Retinal pigment epithelial cell (primary cell): ENCODE data around the gene RYR2.

Experiments
- DNase-seq: peaks from one replicate; pipeline ENCODE4 v3.0.0-alpha.2; 2010; ENCODE audit warnings: low read depth
- H3K4me3 ChIP-seq: 2 replicates; pipeline ENCODE4 v1.5.1; 2011; ENCODE audit warnings: mild to moderate bottlenecking, low read length, control low read depth, moderate library complexity
- TF ChIP-seq, protein P1 (sequence below): conservative IDR thresholded peaks from 2 replicates; pipeline ENCODE4 v1.5.1; 2011; ENCODE audit warnings: low read depth, low read length, control low read depth, inconsistent platforms

RYR2 gene

DNA sequence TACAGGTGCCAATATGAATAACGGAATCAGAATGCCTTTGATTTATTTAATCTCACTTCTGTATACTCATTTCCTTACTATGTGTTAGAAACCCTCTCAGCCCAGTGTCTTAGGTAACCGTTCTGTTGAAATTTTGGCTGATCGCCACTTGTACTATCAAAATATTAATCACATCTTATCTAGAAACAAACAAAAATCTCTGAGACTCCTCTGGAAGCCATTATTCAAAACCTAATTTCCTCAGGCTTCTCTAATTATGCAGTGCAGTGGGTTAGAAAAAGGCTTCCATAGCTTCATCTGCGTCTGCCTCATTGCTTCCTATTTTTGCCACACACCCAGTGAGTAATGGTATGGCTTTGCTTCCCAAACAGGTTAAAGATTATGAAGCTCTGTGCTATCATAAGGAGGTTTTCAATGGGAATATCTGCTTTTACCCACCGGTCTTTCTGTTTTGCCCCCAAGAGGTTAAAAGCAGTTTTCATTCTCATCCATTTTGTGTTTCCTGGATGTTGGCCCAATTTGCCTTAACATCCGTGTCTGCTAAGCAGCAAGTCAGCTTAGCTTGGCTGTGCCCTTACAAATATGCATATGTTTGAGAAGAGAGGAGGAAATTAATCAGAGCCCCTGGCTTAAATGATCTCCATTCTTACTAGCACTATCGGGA is 129.6 kb downstream of the RYR2 start:
- TF ChIP-seq, protein P1, sequence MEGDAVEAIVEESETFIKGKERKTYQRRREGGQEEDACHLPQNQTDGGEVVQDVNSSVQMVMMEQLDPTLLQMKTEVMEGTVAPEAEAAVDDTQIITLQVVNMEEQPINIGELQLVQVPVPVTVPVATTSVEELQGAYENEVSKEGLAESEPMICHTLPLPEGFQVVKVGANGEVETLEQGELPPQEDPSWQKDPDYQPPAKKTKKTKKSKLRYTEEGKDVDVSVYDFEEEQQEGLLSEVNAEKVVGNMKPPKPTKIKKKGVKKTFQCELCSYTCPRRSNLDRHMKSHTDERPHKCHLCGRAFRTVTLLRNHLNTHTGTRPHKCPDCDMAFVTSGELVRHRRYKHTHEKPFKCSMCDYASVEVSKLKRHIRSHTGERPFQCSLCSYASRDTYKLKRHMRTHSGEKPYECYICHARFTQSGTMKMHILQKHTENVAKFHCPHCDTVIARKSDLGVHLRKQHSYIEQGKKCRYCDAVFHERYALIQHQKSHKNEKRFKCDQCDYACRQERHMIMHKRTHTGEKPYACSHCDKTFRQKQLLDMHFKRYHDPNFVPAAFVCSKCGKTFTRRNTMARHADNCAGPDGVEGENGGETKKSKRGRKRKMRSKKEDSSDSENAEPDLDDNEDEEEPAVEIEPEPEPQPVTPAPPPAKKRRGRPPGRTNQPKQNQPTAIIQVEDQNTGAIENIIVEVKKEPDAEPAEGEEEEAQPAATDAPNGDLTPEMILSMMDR = no peak
- DNase-seq = no peak
- no peak overlapping the region for H3K4me3 ChIP-seq

DNA sequence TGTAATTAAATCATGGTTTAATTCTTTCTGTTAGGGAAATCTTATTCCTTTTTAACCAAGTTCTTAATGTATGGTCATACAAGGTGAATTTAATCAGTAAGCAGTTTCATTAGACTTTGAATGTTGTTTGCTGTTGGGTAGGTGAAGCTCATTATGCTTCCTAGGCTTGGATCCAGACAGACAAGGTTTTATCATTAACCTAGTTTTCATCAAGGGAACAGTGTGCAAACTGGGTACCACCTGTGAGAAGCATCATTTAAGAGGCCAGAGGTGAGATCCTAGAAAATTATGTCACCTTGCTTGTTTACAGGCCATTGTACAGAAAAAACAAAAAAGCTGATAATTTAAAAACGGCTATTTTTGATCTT is 130.1 kb downstream of the RYR2 start:
- DNase-seq = no peak
- H3K4me3 ChIP-seq = no peak overlapping the region
- TF ChIP-seq, protein P1 = no peak

DNA sequence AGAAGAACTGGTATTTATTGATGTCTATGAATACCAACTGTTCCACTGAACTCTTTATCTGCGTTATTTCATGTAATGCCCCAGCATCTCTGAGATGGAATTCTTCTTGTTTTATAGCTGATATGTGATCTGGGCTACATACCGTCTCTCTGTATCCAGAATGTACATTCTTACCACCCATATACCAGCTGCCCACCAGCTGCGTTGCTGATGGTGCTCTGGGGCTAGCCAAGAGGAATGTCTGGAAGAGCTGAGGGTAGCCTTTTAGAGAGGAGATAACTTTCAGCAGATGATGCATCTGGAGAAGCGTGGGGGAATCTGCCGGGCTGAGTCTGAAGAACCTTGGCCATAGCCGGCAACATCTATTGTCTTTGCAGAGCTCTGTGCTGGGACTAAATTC is 137.5 kb downstream of the RYR2 start:
- TF ChIP-seq, protein P1 = no peak
- no peak overlapping the region for H3K4me3 ChIP-seq
- DNase-seq = no peak

DNA sequence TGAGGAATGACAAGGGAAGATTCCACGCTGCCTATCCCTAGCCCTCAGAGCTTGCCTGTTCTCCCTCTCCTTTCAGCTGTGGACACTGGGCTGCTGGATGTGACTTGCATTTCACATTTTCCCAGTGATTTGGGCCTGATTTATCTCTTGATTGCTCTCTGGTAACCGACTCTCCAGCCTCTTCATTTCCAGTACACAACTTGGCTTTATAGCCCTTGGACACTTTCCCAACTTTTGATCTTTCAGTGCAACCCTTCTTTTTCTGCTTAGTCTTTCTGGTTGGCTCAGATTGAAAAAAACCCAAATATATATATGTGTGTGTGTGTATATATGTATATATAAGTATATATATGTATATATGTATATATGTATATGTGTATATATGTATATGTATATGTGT is 138.3 kb downstream of the RYR2 start:
- DNase-seq = no peak
- no peak overlapping the region for H3K4me3 ChIP-seq
- TF ChIP-seq, protein P1 = no peak

DNA sequence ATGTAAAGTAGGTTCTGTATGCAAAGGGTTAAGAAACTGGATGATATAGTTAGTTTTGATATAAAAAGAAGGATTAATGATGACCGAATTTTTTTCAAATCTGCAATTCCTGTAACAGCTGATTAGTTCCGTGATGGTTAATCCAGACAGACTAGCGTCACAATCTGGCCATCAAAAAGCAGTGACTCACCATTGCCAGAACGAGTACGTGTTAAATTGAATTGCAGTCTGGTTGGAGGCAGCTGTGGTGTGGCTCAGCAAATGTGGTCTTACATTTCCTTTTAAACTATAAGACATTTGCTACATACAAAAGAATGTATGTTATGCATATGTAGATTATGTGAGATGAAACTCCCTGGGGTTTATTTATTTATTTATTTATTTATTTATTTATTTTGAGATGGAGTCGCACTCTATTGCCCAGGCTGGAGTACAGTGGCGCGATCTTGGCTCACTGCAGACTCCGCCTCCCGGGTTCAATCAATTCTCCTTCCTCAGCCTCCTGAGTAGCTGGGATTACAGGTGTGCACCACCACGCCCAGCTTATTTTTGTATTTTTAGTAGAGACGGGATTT is 139.8 kb downstream of the RYR2 start:
- DNase-seq = peak; percentile 77
- no peak overlapping the region for H3K4me3 ChIP-seq
- TF ChIP-seq, protein P1 = no peak

DNA sequence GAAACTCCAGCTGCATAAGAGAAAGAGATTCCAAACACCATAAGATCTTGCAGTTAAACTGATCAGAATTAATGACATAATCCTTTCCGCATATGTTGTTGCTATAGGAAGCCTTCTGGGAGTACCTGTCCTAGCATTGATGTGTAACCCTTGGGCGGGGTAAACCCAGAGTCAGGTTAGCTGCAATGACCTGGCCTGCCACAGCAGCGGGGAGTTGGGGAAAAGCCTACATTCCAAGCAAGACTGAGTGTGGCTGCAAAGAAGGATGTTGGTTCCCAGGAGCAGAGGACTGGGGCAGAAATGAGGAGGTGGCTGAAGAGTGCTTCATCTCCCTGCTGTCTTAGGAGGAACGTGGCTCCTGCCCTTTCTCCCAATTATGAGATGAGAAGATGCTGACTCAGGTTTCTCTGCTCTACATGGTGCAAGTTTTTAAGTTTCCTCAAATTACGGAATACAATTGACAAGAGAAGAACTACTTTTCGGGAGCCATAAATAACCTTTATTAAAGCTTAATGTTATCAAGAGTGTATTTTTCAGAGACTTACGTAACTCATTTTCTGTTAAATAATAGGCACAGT is 142.1 kb downstream of the RYR2 start:
- no peak for DNase-seq
- H3K4me3 ChIP-seq = no peak overlapping the region
- TF ChIP-seq, protein P1 = no peak

DNA sequence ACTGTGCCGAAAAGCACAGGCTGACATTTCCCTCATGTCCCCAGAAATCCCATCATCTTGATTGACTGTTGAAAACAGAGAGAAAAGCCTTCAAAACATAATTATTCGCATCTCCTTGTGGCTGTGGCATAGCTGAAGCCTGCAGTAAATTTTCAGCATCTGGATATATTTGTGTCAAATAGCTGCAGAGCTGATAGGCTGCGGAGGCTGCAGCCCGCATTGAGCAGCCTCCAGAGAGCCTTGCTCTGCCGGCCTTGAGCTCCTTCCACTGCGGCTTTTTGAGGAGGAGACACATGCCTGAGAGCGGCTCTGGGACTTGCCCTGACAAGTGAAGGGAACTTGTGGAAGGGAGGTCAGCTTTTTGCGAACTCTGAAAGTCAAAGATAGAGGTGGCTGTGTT is 144.7 kb downstream of the RYR2 start:
- no peak overlapping the region for H3K4me3 ChIP-seq
- TF ChIP-seq, protein P1 = no peak
- DNase-seq = no peak
